GM21381 (cell line): Measurements from ENCODE around the gene PUM1.
A peak's percentile ranks its signal among the peaks of the same experiment; 100 is the strongest.
"Not testable (repeated sequence)": the region's sequence is repeated elsewhere in the genome, so short reads cannot be mapped to it uniquely, and the experiment has no call there.

Source experiments
- ATAC-seq: cut with Tn5 transposase; IDR thresholded peaks from one replicate; pipeline ENCODE4 v1.9.1; 2021; ENCODE audit warnings: mild to moderate bottlenecking, moderate library complexity; ENCODE audit not compliant: unreplicated experiment

The PUM1 gene

GRCh38 chr1:31065310-31066217 lies at the start of gene PUM1:
PUM1 (minus strand) TSS chr1:31065717; CDS start chr1:31059566, 6,151 bp downstream.
- ATAC-seq: peak; percentile 92

GRCh38 chr1:31112266-31112935 lies 46.9 kb upstream of the PUM1 start:
- no peak for ATAC-seq

DNA sequence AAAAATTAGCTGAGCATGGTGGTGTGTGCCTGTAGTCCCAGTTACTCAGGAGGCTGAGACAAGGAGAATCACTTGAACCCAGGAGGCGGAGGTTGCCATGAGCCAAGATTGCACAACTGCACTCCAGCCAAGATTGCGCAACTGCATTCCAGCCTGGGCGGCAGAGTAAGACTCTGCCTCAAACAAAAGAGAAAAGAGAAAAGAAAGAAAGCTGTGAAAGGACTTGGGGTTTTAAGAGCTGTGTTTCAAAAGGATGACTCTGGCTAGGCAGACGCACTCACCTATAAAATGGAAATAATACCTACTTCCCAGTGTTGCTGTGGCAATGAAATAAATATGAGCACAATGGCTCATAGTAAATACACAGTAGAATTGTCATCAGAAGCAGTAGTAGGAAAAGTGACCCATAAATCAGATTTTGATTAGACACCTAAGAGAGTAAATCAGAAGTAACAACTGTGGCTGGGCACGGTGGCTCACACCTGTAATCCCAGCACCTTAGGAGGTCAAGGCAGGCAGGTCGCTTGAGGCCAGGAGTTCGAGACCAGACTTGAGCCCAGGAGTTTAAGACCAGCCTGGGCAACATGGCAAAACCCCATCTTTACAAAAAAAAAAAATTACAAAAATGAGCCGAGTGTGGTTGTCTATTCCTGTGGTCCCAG lies 45.9 kb upstream of the PUM1 start:
- ATAC-seq: no peak

GRCh38 chr1:31110846-31111245 lies 45.3 kb upstream of the PUM1 start:
- no peak for ATAC-seq

- ATAC-seq: no peak
Measured at GRCh38 chr1:31108861-31109260, 43.3 kb upstream of the PUM1 start.

GRCh38 chr1:31105646-31106045 lies 40.1 kb upstream of the PUM1 start:
- no peak for ATAC-seq

DNA sequence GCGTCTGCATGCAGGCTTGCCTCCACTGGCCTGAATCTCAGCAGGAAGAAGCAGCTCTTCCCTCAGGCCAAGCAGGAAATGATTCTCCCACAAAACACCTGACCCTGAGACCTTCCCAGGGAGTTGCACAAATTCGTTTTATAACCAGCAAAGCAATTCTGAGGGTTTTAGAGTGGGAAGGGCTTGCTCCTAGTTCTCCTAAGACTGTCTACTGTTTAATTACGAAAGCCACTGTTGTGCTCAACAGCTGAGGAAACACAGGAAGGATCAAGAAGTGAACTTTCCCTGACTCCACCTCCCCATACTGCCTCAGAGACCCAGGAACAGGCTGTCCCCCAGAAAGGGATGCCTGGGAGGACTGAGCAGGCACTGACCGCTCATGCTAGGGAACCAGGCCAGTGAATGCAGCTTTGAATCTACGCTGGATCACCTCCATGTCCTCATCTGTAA lies 37.0 kb upstream of the PUM1 start:
- no peak for ATAC-seq

GRCh38 chr1:31101147-31101502 lies 35.6 kb upstream of the PUM1 start:
- no peak for ATAC-seq

DNA sequence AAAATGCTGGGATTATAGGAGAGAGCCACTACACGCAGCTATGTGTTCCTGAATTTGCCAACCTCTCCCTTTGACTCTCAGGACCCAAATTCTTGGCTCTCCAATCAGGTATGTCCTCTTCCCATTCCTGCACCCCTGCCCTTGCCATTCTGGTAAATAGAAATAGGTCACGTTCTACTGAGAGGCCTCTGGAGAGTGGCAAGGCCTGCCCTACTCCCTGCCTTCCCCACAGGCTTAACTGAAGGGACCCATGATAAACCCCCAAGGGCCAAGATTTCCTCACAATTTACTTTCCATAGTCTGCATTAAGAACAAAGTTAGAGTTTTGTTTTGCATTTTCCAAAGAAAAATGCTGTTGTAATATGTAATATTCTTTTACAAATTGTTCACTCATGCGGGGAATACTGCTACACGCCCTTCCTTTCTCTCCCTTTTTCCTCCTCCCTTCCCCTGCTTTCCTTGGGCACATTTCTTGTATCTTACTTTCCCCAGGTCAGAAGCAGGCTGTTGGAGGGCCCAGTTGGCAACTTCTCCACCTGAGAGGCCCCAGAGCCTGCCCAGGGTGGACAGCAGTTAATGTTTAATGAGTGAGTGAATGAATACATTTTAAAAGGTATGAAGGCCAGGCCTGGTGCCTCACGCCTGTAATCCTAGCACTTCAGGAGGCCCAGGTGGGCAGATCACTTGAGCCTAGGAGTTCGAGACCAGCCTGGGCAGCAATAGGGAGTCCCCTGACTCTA lies 33.9 kb upstream of the PUM1 start:
- ATAC-seq: no peak

- ATAC-seq: no peak
Measured at GRCh38 chr1:31095985-31096384, 30.5 kb upstream of the PUM1 start.

- no peak for ATAC-seq
Measured at GRCh38 chr1:31095298-31095981, 29.9 kb upstream of the PUM1 start.

- ATAC-seq: not testable (repeated sequence)
Measured at GRCh38 chr1:31088081-31088480, 22.6 kb upstream of the PUM1 start.

DNA sequence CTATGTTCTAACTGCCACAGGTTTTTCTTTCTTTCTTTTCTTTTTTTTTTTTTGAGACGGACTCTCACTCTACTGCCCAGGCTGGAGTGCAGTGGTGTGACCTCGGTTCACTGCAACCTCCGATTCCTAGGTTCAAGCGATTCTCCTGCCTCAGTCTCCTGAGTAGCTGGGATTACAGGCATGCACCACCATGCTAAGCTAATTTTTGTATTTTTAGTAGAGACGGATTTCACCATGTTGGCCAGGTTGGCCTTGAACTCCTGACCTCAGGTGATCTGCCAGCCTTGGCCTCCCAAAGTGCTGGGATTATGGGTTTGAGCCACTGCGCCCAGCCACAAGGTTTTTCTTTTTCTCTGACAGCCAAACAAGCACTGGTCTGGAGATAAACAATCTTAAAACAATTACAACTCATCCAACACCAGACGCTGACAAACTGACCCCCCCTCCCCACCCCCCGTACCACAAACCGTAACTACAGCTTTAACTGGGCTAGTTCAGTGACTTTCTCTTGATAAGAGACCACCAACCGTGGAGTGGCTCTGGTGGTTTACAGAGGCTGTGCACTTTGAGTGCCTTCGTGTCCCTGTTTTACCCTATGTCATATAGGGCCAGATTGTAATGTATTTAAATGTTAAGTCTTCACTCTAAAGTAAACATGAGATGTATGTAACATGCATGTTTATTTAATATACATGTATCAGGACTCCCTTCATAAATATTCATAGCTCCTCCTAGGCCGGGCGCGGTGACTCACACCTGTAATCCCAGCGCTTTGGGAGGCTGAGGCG lies 19.5 kb upstream of the PUM1 start:
- no peak for ATAC-seq

GRCh38 chr1:31082385-31082784 lies 16.9 kb upstream of the PUM1 start:
- ATAC-seq: no peak

GRCh38 chr1:31073044-31073443 lies 7.5 kb upstream of the PUM1 start:
- ATAC-seq: no peak

DNA sequence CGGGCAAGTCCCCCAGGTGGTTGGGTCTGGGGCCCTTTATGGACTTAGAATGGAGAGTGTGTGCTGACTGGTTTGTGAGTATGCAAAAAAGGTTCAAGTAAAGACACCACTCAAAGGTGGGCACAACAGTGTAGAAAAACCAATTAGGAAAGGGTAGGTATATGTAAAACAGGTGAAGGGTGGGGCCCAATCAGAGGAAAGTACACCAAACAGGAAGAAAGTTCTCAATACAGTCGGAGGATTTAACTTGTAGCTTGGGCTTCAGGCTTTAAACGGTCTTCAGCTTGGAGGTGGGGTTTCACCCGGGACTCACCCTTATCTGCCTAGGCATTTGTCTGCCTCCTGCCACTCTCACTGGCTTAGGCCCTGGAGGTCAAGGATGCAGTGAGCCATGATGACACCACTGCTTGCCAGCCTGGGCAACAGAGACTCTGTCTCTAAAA lies 6.8 kb upstream of the PUM1 start:
- ATAC-seq: no peak

DNA sequence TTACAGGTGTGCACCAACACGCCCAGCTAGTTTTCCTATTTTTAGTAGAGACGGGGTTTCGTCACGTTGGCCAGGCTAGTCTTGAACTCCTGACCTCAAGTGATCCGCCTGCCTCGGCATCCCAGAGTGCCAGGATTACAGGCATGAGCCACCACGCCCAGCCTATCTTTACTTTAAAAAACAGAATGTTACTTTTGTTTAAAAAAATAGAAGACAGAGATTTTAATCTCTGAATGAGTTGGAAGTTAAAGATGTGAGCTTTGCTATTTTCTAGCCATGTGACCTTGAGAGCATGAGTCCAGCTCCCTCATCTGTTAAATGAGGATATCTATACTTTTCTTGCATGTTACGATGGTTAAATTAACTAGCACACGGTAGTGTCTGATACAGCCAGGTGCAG lies 3.9 kb upstream of the PUM1 start:
- ATAC-seq: no peak

GRCh38 chr1:31064718-31065309 lies 703 bp downstream of the PUM1 start:
- peak; percentile 3 for ATAC-seq

DNA sequence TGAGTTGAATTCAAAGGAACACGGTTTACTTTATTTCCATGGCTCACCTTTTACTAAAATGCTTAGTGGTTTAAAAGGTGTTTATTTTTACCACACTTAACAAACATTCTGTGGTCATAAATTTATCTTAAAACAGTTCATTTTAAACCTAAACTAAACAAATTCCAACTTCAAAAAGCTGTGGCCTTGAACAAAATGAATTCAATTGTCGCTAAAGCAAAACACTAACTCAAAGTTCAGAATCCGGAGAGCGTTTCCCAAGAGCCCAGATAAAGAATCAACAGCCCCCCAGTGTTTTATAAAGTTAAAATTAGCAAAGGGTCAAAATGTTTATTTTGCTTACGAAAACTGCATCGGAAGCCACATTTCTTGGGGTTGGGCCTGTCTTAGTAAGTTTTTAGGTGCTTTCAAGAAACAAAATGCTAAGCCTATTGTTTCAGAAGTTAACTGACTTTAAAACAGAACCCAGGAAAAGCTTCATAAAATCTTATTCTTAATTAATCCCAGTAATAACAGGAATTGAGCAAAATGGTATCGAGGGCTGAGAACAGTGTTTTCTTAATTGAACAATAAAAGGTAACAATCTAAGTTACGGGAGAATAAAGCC lies 1.3 kb downstream of the PUM1 start:
- ATAC-seq: no peak
